Suppressor macrophage treated with lipopolysaccharide for 4 hours (primary cell): ENCODE data around the gene NFKBIZ.

Experiments used
- DNase-seq: peaks from one replicate; pipeline ENCODE4 v3.0.0-alpha.2; 2020

The NFKBIZ gene

GRCh38 chr3:101827211-101828174, 21.8 kb upstream of the NFKBIZ start:
- peak; percentile 99 for DNase-seq

- no peak for DNase-seq
Observed at GRCh38 chr3:101828276-101828675, 21.0 kb upstream of the NFKBIZ start.

- DNase-seq = peak; percentile 74
Observed at GRCh38 chr3:101828691-101829436, 20.4 kb upstream of the NFKBIZ start.

GRCh38 chr3:101829437-101829830, 19.9 kb upstream of the NFKBIZ start:
- DNase-seq = no peak

- peak; percentile 71 for DNase-seq
Observed at GRCh38 chr3:101829874-101830273, 19.4 kb upstream of the NFKBIZ start.

GRCh38 chr3:101833446-101833974, 15.8 kb upstream of the NFKBIZ start:
- DNase-seq = no peak

- no peak for DNase-seq
Observed at GRCh38 chr3:101835676-101836075, 13.6 kb upstream of the NFKBIZ start.

GRCh38 chr3:101836160-101836559, 13.2 kb upstream of the NFKBIZ start:
- DNase-seq = no peak

- DNase-seq = peak; percentile 85
Observed at GRCh38 chr3:101836652-101837598, 12.4 kb upstream of the NFKBIZ start.

- no peak for DNase-seq
Observed at GRCh38 chr3:101838691-101839090, 10.6 kb upstream of the NFKBIZ start.

GRCh38 chr3:101840066-101840465, 9.2 kb upstream of the NFKBIZ start:
- DNase-seq = no peak

GRCh38 chr3:101842245-101842934, 6.9 kb upstream of the NFKBIZ start:
- DNase-seq = no peak

GRCh38 chr3:101842935-101843330, 6.4 kb upstream of the NFKBIZ start:
- no peak for DNase-seq

- no peak for DNase-seq
Observed at GRCh38 chr3:101845425-101845824, 3.9 kb upstream of the NFKBIZ start.

- DNase-seq = no peak
Observed at GRCh38 chr3:101846709-101847108, 2.6 kb upstream of the NFKBIZ start.

- peak; percentile 67 for DNase-seq
Observed at GRCh38 chr3:101847328-101847727, 2.0 kb upstream of the NFKBIZ start.

GRCh38 chr3:101848326-101848725, 988 bp upstream of the NFKBIZ start:
- DNase-seq = no peak

- peak; percentile 51 for DNase-seq
Observed at GRCh38 chr3:101849714-101850245, 466 bp downstream of the NFKBIZ start.

- DNase-seq = peak; percentile 78
Observed at GRCh38 chr3:101850246-101851051, 1.1 kb downstream of the NFKBIZ start.

GRCh38 chr3:101851072-101851770, 1.9 kb downstream of the NFKBIZ start:
- DNase-seq = peak; percentile 56
